ENCODE results near the gene CPXM2. TPM values are rescaled to one million over a fixed set of nuclear protein-coding genes. Genes with fewer than 3 reads are reported as not detected.

Gene CPXM2
- polyA plus RNA-seq, 2 donors, result 1.5 to 4.2 TPM

DNA sequence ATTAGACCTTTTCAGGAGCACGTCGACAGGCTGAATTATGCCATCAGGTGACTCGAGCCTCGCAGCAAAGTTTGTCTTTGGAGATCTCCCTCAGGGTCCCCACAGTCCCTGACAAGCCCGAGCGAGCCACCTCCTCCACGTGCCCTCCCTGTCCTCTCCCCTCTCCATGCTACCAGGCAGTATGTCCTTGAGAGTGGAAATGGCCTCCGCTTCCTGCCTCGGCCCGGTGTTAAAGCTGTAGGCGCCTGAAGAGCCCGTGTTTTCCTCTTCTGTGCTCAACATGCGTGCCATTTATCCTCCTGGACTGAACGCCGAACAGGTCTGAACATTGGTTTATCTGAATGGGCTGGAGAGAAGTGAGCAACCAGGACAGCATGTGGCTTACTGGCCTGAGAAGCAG, 142.9 kb downstream of the CPXM2 start:
- WGBS, 2 donors, result 85% methylated on average over 15 of the region's 15 CpGs
- Histone ChIP-seq H3K36me3 (ENCODE audit: control insufficient read depth in 2 of 2, insufficient read depth in 2 of 2, low read length in 1 of 2) (no peaks in the 10 kb centered on the region), H3K4me3 (ENCODE audit: low read depth in 1 of 2, low read length in 2 of 2) (no peak overlapping the region), H3K4me1 (ENCODE audit: control insufficient read depth in 2 of 2, insufficient read depth in 2 of 2, low read length in 1 of 2) (peaks cover 0 to 3% of the 10 kb centered on the region in 2 donors), H3K9me3 (ENCODE audit: control insufficient read depth in 2 of 2, insufficient read depth in 1 of 2, low read depth in 1 of 2, low read length in 1 of 2) (no peaks in the 10 kb centered on the region), H3K27me3 (ENCODE audit: control insufficient read depth in 1 of 2, insufficient read depth in 2 of 2, low read length in 2 of 2) (no peaks in the 10 kb centered on the region), H3K27ac (ENCODE audit: low read depth in 2 of 2, low read length in 1 of 2) (no peak overlapping the region)

DNA sequence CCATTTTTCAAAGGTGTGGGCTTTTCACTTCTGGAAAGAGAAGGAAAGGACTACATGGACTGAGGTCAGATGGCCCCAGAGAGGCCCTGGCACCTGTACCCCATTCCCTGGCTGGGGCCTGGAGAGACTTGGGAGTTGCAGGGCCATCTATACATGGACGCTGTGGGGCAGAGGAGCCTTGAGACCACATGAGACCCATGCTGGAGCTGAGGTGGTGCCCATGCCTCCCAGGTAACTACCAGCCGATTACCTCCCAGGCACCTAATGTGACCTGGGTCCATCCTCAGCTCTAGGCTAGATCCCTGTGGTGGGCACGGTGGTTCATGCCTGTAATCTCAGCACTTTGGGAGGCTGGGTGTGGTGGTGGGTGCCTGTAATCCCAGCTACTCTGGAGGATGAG, 144.2 kb downstream of the CPXM2 start:
- Histone ChIP-seq H3K4me3 (ENCODE audit: low read depth in 1 of 2, low read length in 2 of 2) (no peak overlapping the region), H3K27ac (ENCODE audit: low read depth in 2 of 2, low read length in 1 of 2) (no peak overlapping the region), H3K27me3 (ENCODE audit: control insufficient read depth in 1 of 2, insufficient read depth in 2 of 2, low read length in 2 of 2) (no peaks in the 10 kb centered on the region), H3K36me3 (ENCODE audit: control insufficient read depth in 2 of 2, insufficient read depth in 2 of 2, low read length in 1 of 2) (no peaks in the 10 kb centered on the region), H3K4me1 (ENCODE audit: control insufficient read depth in 2 of 2, insufficient read depth in 2 of 2, low read length in 1 of 2) (peaks cover 0 to 3% of the 10 kb centered on the region in 2 donors), H3K9me3 (ENCODE audit: control insufficient read depth in 2 of 2, insufficient read depth in 1 of 2, low read depth in 1 of 2, low read length in 1 of 2) (no peaks in the 10 kb centered on the region)
- WGBS, 2 donors, result 81 to 90% methylated on average over 3 of the region's 3 CpGs

DNA sequence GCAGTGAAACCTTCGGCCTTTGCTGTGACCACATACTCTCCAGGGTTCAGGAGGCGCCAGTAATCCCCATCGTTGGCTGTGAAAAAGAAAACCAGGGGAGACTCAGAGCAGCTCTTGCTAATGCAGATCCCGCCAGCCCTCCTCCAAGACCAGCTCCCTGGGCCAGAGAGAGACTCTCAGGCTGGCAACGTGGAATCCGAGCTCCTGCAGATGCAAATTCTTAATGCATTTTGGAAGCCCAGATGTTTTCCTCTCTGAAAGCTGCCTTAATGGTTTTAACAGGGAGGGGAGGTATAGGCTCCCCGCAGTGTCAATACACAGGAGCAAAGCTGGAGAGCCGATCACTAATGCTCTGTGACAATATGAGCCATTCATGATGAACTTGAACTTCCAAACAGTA, 144.7 kb downstream of the CPXM2 start:
- 73 to 77% methylated on average over 8 of the region's 8 CpGs for WGBS, 2 donors

DNA sequence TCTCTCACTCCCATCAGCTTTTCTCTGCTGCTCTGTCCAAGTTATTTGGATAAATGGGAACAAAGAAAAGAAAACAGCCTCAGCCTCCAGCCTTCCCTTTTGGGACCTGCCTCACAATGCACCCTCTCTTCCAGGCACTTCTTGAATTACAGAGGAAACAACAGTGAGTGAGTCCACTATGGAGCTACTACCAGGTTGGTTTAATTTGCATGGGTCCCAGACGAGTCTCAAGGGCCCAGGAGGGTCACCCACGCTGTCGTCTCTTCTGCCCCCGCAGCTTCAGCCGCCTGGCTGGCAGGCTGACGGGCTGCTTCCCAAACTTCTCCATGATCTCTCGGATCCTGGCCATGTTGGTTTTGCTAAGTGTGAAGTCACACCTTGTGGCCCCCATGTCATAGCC, 145.1 kb downstream of the CPXM2 start:
- WGBS, 2 donors, result 64 to 77% methylated on average over 7 of the region's 7 CpGs
- no peak overlapping the region for H3K27ac ChIP-seq (ENCODE audit: low read depth in 2 of 2, low read length in 1 of 2)

More for the DNA sequence above, 144.7 kb downstream of the CPXM2 start:
- H3K4me3 ChIP-seq (ENCODE audit: low read depth in 1 of 2, low read length in 2 of 2), result no peak overlapping the region
- H3K27me3 ChIP-seq (ENCODE audit: control insufficient read depth in 1 of 2, insufficient read depth in 2 of 2, low read length in 2 of 2), result no peaks in the 10 kb centered on the region
- peaks cover 0 to 3% of the 10 kb centered on the region in 2 donors for H3K4me1 ChIP-seq (ENCODE audit: control insufficient read depth in 2 of 2, insufficient read depth in 2 of 2, low read length in 1 of 2)
- no peaks in the 10 kb centered on the region for H3K36me3 ChIP-seq (ENCODE audit: control insufficient read depth in 2 of 2, insufficient read depth in 2 of 2, low read length in 1 of 2)
- no peak overlapping the region for H3K27ac ChIP-seq (ENCODE audit: low read depth in 2 of 2, low read length in 1 of 2)
- no peaks in the 10 kb centered on the region for H3K9me3 ChIP-seq (ENCODE audit: control insufficient read depth in 2 of 2, insufficient read depth in 1 of 2, low read depth in 1 of 2, low read length in 1 of 2)

DNA sequence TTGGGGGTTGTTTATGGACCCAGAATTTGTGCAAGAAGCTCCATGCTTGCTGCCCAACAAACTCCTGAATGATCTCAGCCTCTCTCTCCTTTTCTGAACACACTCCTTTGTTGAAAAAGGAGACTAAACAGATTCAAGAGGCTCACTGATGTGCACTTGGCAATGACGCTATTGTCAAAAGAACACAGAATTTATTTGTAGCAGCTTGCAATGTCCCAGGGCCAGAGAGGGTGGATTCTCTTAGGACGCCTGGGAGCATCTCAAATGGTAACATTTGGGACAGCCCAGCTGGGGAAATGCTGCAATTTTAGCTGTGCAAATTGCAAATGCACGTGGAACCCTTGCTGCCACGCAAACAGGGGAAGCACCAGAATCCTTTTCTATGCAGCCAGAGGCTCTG, 145.5 kb downstream of the CPXM2 start:
- H3K4me3 ChIP-seq (ENCODE audit: low read depth in 1 of 2, low read length in 2 of 2), result no peak overlapping the region
- H3K9me3 ChIP-seq (ENCODE audit: control insufficient read depth in 2 of 2, insufficient read depth in 1 of 2, low read depth in 1 of 2, low read length in 1 of 2), result no peaks in the 10 kb centered on the region
- 35 to 51% methylated on average over 4 of the region's 4 CpGs for WGBS, 2 donors
- peaks cover 0 to 3% of the 10 kb centered on the region in 2 donors for H3K4me1 ChIP-seq (ENCODE audit: control insufficient read depth in 2 of 2, insufficient read depth in 2 of 2, low read length in 1 of 2)
- no peaks in the 10 kb centered on the region for H3K36me3 ChIP-seq (ENCODE audit: control insufficient read depth in 2 of 2, insufficient read depth in 2 of 2, low read length in 1 of 2)
- H3K27me3 ChIP-seq (ENCODE audit: control insufficient read depth in 1 of 2, insufficient read depth in 2 of 2, low read length in 2 of 2), result no peaks in the 10 kb centered on the region
- H3K27ac ChIP-seq (ENCODE audit: low read depth in 2 of 2, low read length in 1 of 2), result no peak overlapping the region

More for the DNA sequence above, 145.1 kb downstream of the CPXM2 start:
- no peaks in the 10 kb centered on the region for H3K36me3 ChIP-seq (ENCODE audit: control insufficient read depth in 2 of 2, insufficient read depth in 2 of 2, low read length in 1 of 2)
- no peaks in the 10 kb centered on the region for H3K27me3 ChIP-seq (ENCODE audit: control insufficient read depth in 1 of 2, insufficient read depth in 2 of 2, low read length in 2 of 2)
- H3K9me3 ChIP-seq (ENCODE audit: control insufficient read depth in 2 of 2, insufficient read depth in 1 of 2, low read depth in 1 of 2, low read length in 1 of 2), result no peaks in the 10 kb centered on the region
- H3K4me3 ChIP-seq (ENCODE audit: low read depth in 1 of 2, low read length in 2 of 2), result no peak overlapping the region
- peaks cover 0 to 3% of the 10 kb centered on the region in 2 donors for H3K4me1 ChIP-seq (ENCODE audit: control insufficient read depth in 2 of 2, insufficient read depth in 2 of 2, low read length in 1 of 2)

DNA sequence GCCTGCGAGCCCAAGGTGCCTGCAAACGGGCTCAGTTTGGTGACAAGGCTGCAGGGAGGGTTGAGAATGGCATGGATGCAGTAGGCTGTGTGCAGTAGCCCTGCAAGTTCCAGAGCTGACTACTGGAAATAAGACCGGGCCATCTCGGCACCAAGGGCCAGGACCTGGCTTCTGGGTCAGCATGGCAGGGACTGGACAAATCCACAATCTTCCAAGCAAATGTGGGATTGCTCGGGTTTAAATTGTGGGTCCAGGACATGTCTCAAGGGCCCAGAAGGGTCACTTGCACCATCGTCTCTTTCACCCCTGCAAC, 147.4 kb downstream of the CPXM2 start:
- Histone ChIP-seq H3K4me3 (ENCODE audit: low read depth in 1 of 2, low read length in 2 of 2) (no peak overlapping the region), H3K9me3 (ENCODE audit: control insufficient read depth in 2 of 2, insufficient read depth in 1 of 2, low read depth in 1 of 2, low read length in 1 of 2) (no peaks in the 10 kb centered on the region), H3K4me1 (ENCODE audit: control insufficient read depth in 2 of 2, insufficient read depth in 2 of 2, low read length in 1 of 2) (peaks cover 0 to 3% of the 10 kb centered on the region in 2 donors), H3K27me3 (ENCODE audit: control insufficient read depth in 1 of 2, insufficient read depth in 2 of 2, low read length in 2 of 2) (no peaks in the 10 kb centered on the region), H3K27ac (ENCODE audit: low read depth in 2 of 2, low read length in 1 of 2) (no peak overlapping the region), H3K36me3 (ENCODE audit: control insufficient read depth in 2 of 2, insufficient read depth in 2 of 2, low read length in 1 of 2) (no peaks in the 10 kb centered on the region)
- 75 to 78% methylated on average over 6 of the region's 6 CpGs for WGBS, 2 donors

DNA sequence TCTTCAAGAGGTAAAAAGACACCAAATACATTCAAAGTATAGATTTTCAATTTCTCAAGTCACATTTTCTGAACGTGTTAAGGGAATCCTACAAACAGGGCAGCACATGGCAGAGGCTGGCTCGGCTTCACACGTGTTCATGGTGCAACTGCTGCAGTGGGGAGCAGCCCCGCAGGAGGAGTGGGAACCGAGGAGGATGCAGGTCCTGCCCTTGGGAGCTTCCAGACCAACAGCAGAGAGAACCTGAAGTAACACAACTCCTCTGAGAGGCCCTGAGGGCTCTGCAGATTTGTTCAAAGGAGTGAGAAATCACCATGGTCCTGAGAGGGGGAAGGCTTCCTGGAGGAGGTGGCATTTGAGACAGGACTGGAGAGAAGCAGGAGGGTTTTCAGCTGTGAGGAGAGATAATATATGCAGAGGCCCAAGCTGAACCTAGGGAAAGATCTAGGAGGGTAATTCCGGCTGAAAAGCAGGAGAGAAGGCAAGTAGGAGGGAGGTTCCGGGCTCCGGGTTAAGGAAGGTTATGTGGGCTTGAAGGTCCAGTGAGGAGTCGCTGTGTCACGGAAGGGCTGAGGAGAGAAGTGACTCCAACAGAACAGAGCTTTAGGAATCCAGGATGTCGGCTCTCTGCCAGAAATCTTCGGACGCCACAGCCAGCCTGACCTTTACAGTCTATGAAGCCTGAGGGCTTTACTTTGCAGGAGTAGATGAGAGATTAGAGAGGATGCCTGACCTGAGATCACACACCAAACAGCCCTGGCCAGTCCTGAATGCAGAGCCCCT, 148.0 kb downstream of the CPXM2 start:
- H3K9me3 ChIP-seq (ENCODE audit: control insufficient read depth in 2 of 2, insufficient read depth in 1 of 2, low read depth in 1 of 2, low read length in 1 of 2), result no peaks in the 10 kb centered on the region
- no peaks in the 10 kb centered on the region for H3K27me3 ChIP-seq (ENCODE audit: control insufficient read depth in 1 of 2, insufficient read depth in 2 of 2, low read length in 2 of 2)
- WGBS, 2 donors, result 58 to 68% methylated on average over 13 of the region's 13 CpGs
- no peak overlapping the region for H3K4me3 ChIP-seq (ENCODE audit: low read depth in 1 of 2, low read length in 2 of 2)
- H3K27ac ChIP-seq (ENCODE audit: low read depth in 2 of 2, low read length in 1 of 2), result no peak overlapping the region
- H3K36me3 ChIP-seq (ENCODE audit: control insufficient read depth in 2 of 2, insufficient read depth in 2 of 2, low read length in 1 of 2), result no peaks in the 10 kb centered on the region
- no peaks in the 10 kb centered on the region for H3K4me1 ChIP-seq (ENCODE audit: control insufficient read depth in 2 of 2, insufficient read depth in 2 of 2, low read length in 1 of 2)

DNA sequence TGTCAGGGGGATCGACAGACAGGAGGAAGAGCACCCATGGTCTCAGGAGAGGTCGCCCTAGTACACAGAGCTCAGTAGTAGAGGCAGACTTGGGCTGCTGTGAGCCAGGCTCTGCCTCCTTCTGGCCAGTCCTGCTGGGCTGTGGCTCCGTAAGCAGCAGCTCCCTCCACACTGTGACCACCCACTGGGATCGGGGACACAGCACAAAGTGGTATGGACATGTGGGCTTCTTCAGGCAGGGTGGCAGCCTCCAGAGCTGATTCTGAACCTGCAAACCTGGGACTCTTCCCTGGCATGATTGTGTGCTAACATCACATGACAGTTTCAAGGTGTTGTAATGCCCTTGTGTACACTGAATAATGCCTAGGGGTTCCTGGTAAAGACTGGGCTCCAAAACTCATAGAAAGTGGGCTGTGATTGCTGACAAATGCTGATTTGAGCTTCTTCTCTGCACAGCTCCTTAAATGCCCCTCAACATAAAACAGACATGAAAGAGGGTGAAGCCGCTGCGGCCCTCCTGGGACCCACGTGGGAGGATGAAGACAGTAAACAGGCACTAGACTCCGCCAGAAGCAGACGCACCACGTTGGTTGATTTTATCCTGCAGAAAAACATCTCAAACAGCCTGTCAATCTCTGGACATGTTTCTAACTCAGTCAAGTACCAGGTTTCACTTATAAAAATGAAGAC, 148.7 kb downstream of the CPXM2 start:
- H3K4me1 ChIP-seq (ENCODE audit: control insufficient read depth in 2 of 2, insufficient read depth in 2 of 2, low read length in 1 of 2), result no peaks in the 10 kb centered on the region
- WGBS, 2 donors, result 74 to 81% methylated on average over 10 of the region's 10 CpGs

DNA sequence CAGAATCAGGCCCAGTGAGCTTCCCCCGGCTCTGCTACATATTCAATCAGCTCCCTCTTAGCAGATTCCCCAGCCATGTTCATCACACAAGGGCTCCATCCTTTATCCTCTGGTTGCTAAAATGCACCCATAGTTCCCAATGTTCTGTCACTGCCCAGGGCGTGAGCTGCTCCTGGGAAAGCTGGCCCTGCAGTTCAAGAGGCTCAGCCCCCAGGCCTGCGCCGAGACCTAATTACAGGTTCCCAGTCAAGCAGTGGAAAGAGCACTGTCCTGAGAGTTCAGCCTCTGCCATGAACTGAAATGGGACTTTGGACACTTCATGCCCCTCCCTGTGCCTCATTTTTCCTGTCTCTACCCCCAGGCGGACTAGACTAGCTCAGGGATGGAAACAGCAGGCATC, 149.9 kb downstream of the CPXM2 start:
- Histone ChIP-seq H3K27me3 (ENCODE audit: control insufficient read depth in 1 of 2, insufficient read depth in 2 of 2, low read length in 2 of 2) (no peaks in the 10 kb centered on the region), H3K4me3 (ENCODE audit: low read depth in 1 of 2, low read length in 2 of 2) (no peak overlapping the region), H3K36me3 (ENCODE audit: control insufficient read depth in 2 of 2, insufficient read depth in 2 of 2, low read length in 1 of 2) (no peaks in the 10 kb centered on the region), H3K27ac (ENCODE audit: low read depth in 2 of 2, low read length in 1 of 2) (no peak overlapping the region), H3K4me1 (ENCODE audit: control insufficient read depth in 2 of 2, insufficient read depth in 2 of 2, low read length in 1 of 2) (no peaks in the 10 kb centered on the region), H3K9me3 (ENCODE audit: control insufficient read depth in 2 of 2, insufficient read depth in 1 of 2, low read depth in 1 of 2, low read length in 1 of 2) (no peaks in the 10 kb centered on the region)
- WGBS, 2 donors, result 88 to 91% methylated on average over 5 of the region's 5 CpGs

More for the DNA sequence above, 148.7 kb downstream of the CPXM2 start:
- Histone ChIP-seq H3K4me3 (ENCODE audit: low read depth in 1 of 2, low read length in 2 of 2) (no peak overlapping the region), H3K36me3 (ENCODE audit: control insufficient read depth in 2 of 2, insufficient read depth in 2 of 2, low read length in 1 of 2) (no peaks in the 10 kb centered on the region), H3K27me3 (ENCODE audit: control insufficient read depth in 1 of 2, insufficient read depth in 2 of 2, low read length in 2 of 2) (no peaks in the 10 kb centered on the region), H3K27ac (ENCODE audit: low read depth in 2 of 2, low read length in 1 of 2) (no peak overlapping the region), H3K9me3 (ENCODE audit: control insufficient read depth in 2 of 2, insufficient read depth in 1 of 2, low read depth in 1 of 2, low read length in 1 of 2) (no peaks in the 10 kb centered on the region)

DNA sequence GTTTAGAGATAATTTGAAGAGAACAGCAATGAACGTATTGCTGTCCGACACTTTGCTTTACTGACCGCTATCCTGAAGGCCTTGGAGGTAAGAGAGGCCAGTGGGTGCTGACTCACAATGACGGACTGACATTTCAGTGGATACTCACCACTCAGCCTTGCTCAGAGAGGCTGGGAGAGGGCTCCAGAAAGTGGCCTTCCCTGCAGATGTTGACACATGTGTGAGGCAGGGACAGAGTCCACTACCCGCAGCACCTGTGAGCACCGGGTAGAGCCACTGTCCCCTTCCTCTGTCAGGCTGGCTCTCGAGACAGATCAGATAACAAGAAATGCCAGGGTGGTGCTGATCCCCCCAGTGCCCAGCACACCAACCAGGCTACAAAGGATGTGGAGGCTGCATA, 150.5 kb downstream of the CPXM2 start:
- Histone ChIP-seq H3K27ac (ENCODE audit: low read depth in 2 of 2, low read length in 1 of 2) (no peak overlapping the region), H3K9me3 (ENCODE audit: control insufficient read depth in 2 of 2, insufficient read depth in 1 of 2, low read depth in 1 of 2, low read length in 1 of 2) (no peaks in the 10 kb centered on the region), H3K4me3 (ENCODE audit: low read depth in 1 of 2, low read length in 2 of 2) (no peak overlapping the region), H3K4me1 (ENCODE audit: control insufficient read depth in 2 of 2, insufficient read depth in 2 of 2, low read length in 1 of 2) (no peaks in the 10 kb centered on the region), H3K27me3 (ENCODE audit: control insufficient read depth in 1 of 2, insufficient read depth in 2 of 2, low read length in 2 of 2) (no peaks in the 10 kb centered on the region), H3K36me3 (ENCODE audit: control insufficient read depth in 2 of 2, insufficient read depth in 2 of 2, low read length in 1 of 2) (no peaks in the 10 kb centered on the region)
- 65 to 80% methylated on average over 7 of the region's 7 CpGs for WGBS, 2 donors
